Stimulated activated CD8-positive, alpha-beta memory T cell treated with anti-CD3 and anti-CD28 coated beads, Interleukin-12 subunit alpha, Interleukin-12 subunit beta, amount 100 ng/mL, for 24 hours (primary cell): Measurements from ENCODE around the gene ATRNL1.

ENCODE experiments used
- DNase-seq: peaks from one replicate; pipeline ENCODE4 v3.0.0-alpha.2; 2020; ENCODE audit errors: extremely low read depth

The ATRNL1 gene

GRCh38 chr10:115898242-115898641 lies 805.1 kb downstream of the ATRNL1 start:
- DNase-seq = no peak

- DNase-seq = no peak
These were observed 809.4 kb downstream of the ATRNL1 start for GRCh38 chr10:115902596-115902995.

- no peak for DNase-seq
These were observed 810.0 kb downstream of the ATRNL1 start for GRCh38 chr10:115903207-115903606.

GRCh38 chr10:115903845-115904244 lies 810.7 kb downstream of the ATRNL1 start:
- DNase-seq = no peak

- DNase-seq = no peak
These were observed 815.9 kb downstream of the ATRNL1 start for GRCh38 chr10:115909037-115909436.

- no peak for DNase-seq
These were observed 817.0 kb downstream of the ATRNL1 start for GRCh38 chr10:115909962-115910731.

GRCh38 chr10:115914475-115914874 lies 821.3 kb downstream of the ATRNL1 start:
- no peak for DNase-seq

GRCh38 chr10:115915429-115915828 lies 822.3 kb downstream of the ATRNL1 start:
- DNase-seq = no peak

GRCh38 chr10:115918812-115919211 lies 825.6 kb downstream of the ATRNL1 start:
- no peak for DNase-seq

- no peak for DNase-seq
These were observed 828.6 kb downstream of the ATRNL1 start for GRCh38 chr10:115921795-115922194.

- no peak for DNase-seq
These were observed 838.1 kb downstream of the ATRNL1 start for GRCh38 chr10:115931309-115931708.

GRCh38 chr10:115932099-115932498 lies 838.9 kb downstream of the ATRNL1 start:
- DNase-seq = no peak

- DNase-seq = no peak
These were observed 839.9 kb downstream of the ATRNL1 start for GRCh38 chr10:115933098-115933497.

GRCh38 chr10:115935731-115936130 lies 842.6 kb downstream of the ATRNL1 start:
- DNase-seq = no peak

GRCh38 chr10:115936926-115937767 lies 844.0 kb downstream of the ATRNL1 start:
- no peak for DNase-seq

GRCh38 chr10:115937768-115938056 lies 844.5 kb downstream of the ATRNL1 start:
- no peak for DNase-seq

GRCh38 chr10:115939101-115939854 lies 846.1 kb downstream of the ATRNL1 start:
- DNase-seq = no peak

GRCh38 chr10:115941361-115941771 lies 848.2 kb downstream of the ATRNL1 start:
- no peak for DNase-seq

- no peak for DNase-seq
These were observed 848.9 kb downstream of the ATRNL1 start for GRCh38 chr10:115942101-115942500.

GRCh38 chr10:115944538-115944937 lies 851.4 kb downstream of the ATRNL1 start:
- no peak for DNase-seq

- no peak for DNase-seq
These were observed 852.7 kb downstream of the ATRNL1 start for GRCh38 chr10:115945701-115946445.

- no peak for DNase-seq
These were observed 853.9 kb downstream of the ATRNL1 start for GRCh38 chr10:115947104-115947503.
